ENCODE measurements around the gene FOXS1. TPM values are rescaled to one million over a fixed set of nuclear protein-coding genes. Genes with fewer than 3 reads are reported as not detected.

The FOXS1 gene
- polyA plus RNA-seq, 1 of the 3 experiments (the other 2 are of a cell fraction): 0.99 TPM

DNA sequence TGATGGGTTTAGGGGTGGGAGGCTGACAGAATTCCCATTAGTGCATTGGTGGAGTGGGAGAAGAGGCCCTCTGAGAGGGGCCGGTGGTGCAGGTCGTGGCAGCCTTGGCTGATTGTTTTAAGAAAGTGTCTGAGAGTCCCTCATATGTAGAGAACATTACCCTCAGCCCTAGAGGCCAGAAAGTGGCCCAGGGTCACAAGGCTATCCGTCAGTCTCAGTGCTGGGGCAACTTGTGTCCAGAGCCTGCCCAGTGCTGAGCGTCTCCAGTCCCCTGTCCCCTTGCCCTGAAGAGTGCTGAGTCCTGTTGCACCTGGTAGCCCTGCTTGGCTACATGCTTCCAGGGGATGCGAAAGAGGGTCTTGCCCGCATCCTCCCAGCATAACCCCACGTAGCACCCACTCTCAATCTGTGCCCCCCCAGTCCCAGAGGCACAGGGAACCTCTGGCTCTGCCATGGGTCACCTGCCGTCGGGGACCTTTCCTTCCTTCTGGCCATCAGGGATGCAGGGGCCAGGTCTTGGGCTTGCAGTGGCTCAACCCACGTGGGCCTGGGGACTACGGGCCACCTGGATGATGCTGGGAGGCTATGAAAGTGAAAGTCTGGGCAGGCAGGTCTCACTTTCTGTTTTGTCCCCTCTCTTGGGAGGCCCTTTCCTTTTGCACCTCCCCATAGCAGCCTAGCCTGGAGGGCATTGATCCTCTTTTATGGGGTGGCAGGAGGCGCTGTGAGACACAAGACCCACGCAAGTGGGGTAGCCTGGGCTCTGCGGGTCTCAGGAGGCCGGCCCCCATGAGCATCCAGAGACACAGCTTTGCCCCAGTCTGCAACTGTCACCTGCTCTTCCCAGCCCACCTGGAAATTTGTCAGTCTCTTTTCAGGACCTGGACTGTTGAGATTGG is 12.7 kb upstream of the FOXS1 start:
- H3K79me2 ChIP-seq (ENCODE audit: insufficient read depth): no peaks in the 10 kb centered on the region
- H3K9ac ChIP-seq: no peak overlapping the region
- no peaks in the 10 kb centered on the region for H3K9me3 ChIP-seq
- no peak overlapping the region for H3K4me2 ChIP-seq
- peaks cover 0 to 21% of the 10 kb centered on the region in 2 experiments; a peak in 2 of 4 replicates for H3K4me1 ChIP-seq (ENCODE audit: control insufficient read depth in 1 of 2, insufficient read depth in 2 of 2, low read depth in 1 of 2, low read length in 1 of 2)
- H3K27me3 ChIP-seq (ENCODE audit: insufficient read depth): peaks cover 11% of the 10 kb centered on the region; the same call in 1 of the 2 replicates
- no peak overlapping the region for H3K4me3 ChIP-seq (ENCODE audit: low read depth in 2 of 2, low read length in 1 of 2)
- no peaks in the 10 kb centered on the region for H3F3A ChIP-seq (replicated peaks; ENCODE audit: insufficient read depth)
- no peaks in the 10 kb centered on the region for H3K36me3 ChIP-seq (replicated peaks in 1 of 2; ENCODE audit: control insufficient read depth in 1 of 2, insufficient read depth in 2 of 2, low read length in 1 of 2)
- H3K9me2 ChIP-seq: no peaks in the 10 kb centered on the region
- no peak overlapping the region for H3K27ac ChIP-seq (ENCODE audit: low read depth in 2 of 2, low read length in 1 of 2)
- no peak overlapping the region for H2AFZ ChIP-seq (ENCODE audit: low read depth)
- TF ChIP-seq, protein P1, sequence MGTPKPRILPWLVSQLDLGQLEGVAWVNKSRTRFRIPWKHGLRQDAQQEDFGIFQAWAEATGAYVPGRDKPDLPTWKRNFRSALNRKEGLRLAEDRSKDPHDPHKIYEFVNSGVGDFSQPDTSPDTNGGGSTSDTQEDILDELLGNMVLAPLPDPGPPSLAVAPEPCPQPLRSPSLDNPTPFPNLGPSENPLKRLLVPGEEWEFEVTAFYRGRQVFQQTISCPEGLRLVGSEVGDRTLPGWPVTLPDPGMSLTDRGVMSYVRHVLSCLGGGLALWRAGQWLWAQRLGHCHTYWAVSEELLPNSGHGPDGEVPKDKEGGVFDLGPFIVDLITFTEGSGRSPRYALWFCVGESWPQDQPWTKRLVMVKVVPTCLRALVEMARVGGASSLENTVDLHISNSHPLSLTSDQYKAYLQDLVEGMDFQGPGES (IDR thresholded peaks at IDR 0.05; ENCODE audit: low read depth, low read length): no peak
- TF ChIP-seq, protein P2, sequence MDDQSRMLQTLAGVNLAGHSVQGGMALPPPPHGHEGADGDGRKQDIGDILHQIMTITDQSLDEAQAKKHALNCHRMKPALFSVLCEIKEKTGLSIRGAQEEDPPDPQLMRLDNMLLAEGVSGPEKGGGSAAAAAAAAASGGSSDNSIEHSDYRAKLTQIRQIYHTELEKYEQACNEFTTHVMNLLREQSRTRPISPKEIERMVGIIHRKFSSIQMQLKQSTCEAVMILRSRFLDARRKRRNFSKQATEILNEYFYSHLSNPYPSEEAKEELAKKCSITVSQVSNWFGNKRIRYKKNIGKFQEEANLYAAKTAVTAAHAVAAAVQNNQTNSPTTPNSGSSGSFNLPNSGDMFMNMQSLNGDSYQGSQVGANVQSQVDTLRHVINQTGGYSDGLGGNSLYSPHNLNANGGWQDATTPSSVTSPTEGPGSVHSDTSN (IDR thresholded peaks at IDR 0.05): no peak
- no peak for TF ChIP-seq POLR2AphosphoS5 (IDR thresholded peaks at IDR 0.05; ENCODE audit: low read depth, low read length)
- TF ChIP-seq, protein P3, sequence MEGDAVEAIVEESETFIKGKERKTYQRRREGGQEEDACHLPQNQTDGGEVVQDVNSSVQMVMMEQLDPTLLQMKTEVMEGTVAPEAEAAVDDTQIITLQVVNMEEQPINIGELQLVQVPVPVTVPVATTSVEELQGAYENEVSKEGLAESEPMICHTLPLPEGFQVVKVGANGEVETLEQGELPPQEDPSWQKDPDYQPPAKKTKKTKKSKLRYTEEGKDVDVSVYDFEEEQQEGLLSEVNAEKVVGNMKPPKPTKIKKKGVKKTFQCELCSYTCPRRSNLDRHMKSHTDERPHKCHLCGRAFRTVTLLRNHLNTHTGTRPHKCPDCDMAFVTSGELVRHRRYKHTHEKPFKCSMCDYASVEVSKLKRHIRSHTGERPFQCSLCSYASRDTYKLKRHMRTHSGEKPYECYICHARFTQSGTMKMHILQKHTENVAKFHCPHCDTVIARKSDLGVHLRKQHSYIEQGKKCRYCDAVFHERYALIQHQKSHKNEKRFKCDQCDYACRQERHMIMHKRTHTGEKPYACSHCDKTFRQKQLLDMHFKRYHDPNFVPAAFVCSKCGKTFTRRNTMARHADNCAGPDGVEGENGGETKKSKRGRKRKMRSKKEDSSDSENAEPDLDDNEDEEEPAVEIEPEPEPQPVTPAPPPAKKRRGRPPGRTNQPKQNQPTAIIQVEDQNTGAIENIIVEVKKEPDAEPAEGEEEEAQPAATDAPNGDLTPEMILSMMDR (IDR thresholded peaks at IDR 0.05): no peak
- TF ChIP-seq RXRA (IDR thresholded peaks at IDR 0.05; ENCODE audit: borderline replicate concordance, low read depth): no peak
- TF ChIP-seq SMC3 (IDR thresholded peaks at IDR 0.05; ENCODE audit: low read depth, low read length): no peak
- no peak for TF ChIP-seq MXI1 (IDR thresholded peaks at IDR 0.05; ENCODE audit: low read depth, low read length)
- no peak for TF ChIP-seq TEAD4 (IDR thresholded peaks at IDR 0.05; ENCODE audit: borderline replicate concordance, insufficient read depth)
- no peak for TF ChIP-seq EP300 (IDR thresholded peaks at IDR 0.05; ENCODE audit: borderline replicate concordance in 1 of 2, low read depth in 1 of 2, low read length in 1 of 2)
- no peak for TF ChIP-seq NRF1 (IDR thresholded peaks at IDR 0.05; ENCODE audit: low read depth, low read length)
- no peak for TF ChIP-seq EZH2phosphoT487 (IDR thresholded peaks at IDR 0.05; ENCODE audit: borderline replicate concordance, low read depth)
- no peak for TF ChIP-seq JUND (IDR thresholded peaks at IDR 0.05)
- no peaks in the 10 kb centered on the region for H4K20me1 ChIP-seq (ENCODE audit: insufficient read depth)
- CTCF ChIA-PET: interaction anchor here (2.3 to 4.8 kb wide), 2 partner anchors 11 to 12 kb away, joined by 14 to 29 read pairs; partner anchors contain the start of gene FOXS1
- POLR2A ChIA-PET: no interaction called here
- no peak for DNase-seq
- WGBS (ENCODE audit: low lambda C conversion rate): 53% methylated on average over 3 of the region's 15 CpGs
